Measurements from ENCODE around the gene ADARB2.
"Not testable (repeated sequence)": the region's sequence is repeated elsewhere in the genome, so short reads cannot be mapped to it uniquely, and the experiment has no call there.

The ADARB2 gene

DNA sequence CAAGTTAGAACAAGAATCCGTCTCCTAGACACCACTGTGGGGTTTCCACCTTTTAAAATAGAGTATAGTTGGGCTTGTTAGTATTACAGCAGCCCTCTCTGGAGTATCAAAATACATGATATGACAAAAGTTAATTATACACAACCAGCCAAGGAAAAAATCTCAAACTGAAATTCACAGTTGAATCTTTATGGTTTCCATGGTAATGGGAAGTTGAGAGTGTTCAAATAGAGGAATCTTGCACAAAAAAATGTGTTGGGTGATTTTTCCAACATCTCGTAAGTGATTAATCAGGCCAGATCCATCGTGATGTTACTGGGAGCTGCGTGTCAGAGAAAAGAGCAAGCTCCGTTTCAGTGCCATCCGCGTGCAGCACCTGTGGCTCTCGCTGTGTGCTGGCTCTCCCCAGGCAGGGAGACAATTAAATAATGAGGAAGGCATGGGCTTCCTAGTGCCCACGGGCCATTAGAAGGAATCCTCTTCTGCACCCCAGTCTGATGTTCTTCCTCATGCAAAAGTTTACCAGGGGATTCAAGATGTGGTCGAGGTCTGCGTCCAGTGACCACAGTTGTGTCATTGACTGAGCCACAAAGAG, 41.1 kb upstream of the ADARB2 start:
- no peaks in the 10 kb centered on the region for H3K9me3 ChIP-seq (ENCODE audit: control insufficient read depth, insufficient read depth, low read depth, low read length)
- no peaks in the 10 kb centered on the region for H3K36me3 ChIP-seq (ENCODE audit: control insufficient read depth in 2 of 2, insufficient read depth in 1 of 2, low read length in 2 of 2)
- no peak overlapping the region for H3K4me3 ChIP-seq (ENCODE audit: low read depth, low read length)
- ChIA-PET POLR2A (no interaction called here), CTCF (no interaction called here)
- H3K27ac ChIP-seq (ENCODE audit: extremely low read depth, low read depth, low read length): no peak overlapping the region
- TF ChIP-seq SP7 (tag by site-specific recombination; IDR thresholded peaks at IDR 0.05) (no peak), ZNF121 (tag by site-specific recombination; IDR thresholded peaks at IDR 0.05) (no peak), OVOL3 (tag by site-specific recombination; IDR thresholded peaks at IDR 0.05) (no peak), ZBTB49 (tag by site-specific recombination; IDR thresholded peaks at IDR 0.05; ENCODE audit: low read depth) (no peak), ZNF148 (tag by site-specific recombination; IDR thresholded peaks at IDR 0.05; ENCODE audit: borderline replicate concordance) (no peak)
- H3K4me1 ChIP-seq (ENCODE audit: control insufficient read depth, insufficient read depth, low read length): no peaks in the 10 kb centered on the region

GRCh38 chr10:1776127-1776662, 38.9 kb upstream of the ADARB2 start:
- Histone ChIP-seq H3K9me3 (ENCODE audit: control insufficient read depth, insufficient read depth, low read depth, low read length) (no peaks in the 10 kb centered on the region), H3K4me3 (ENCODE audit: low read depth, low read length) (no peak overlapping the region), H3K4me1 (ENCODE audit: control insufficient read depth, insufficient read depth, low read length) (no peaks in the 10 kb centered on the region), H3K27ac (ENCODE audit: extremely low read depth, low read depth, low read length) (no peak overlapping the region), H3K36me3 (ENCODE audit: control insufficient read depth in 2 of 2, insufficient read depth in 1 of 2, low read length in 2 of 2) (no peaks in the 10 kb centered on the region)
- TF ChIP-seq ZNF341 (tag by site-specific recombination; IDR thresholded peaks at IDR 0.05; ENCODE audit: low read depth): no peak
- no peak for TF ChIP-seq ZSCAN16 (tag by site-specific recombination; IDR thresholded peaks at IDR 0.05)
- no peak for TF ChIP-seq ZNF132 (tag by site-specific recombination; IDR thresholded peaks at IDR 0.05; ENCODE audit: borderline replicate concordance)
- TF ChIP-seq ZFP69B (tag by site-specific recombination; IDR thresholded peaks at IDR 0.05): no peak
- no peak for TF ChIP-seq SCRT2 (tag by site-specific recombination; IDR thresholded peaks at IDR 0.05)
- TF ChIP-seq ZNF19 (tag by site-specific recombination; IDR thresholded peaks at IDR 0.05; ENCODE audit: low read depth): no peak
- TF ChIP-seq ZNF571 (tag by site-specific recombination; IDR thresholded peaks at IDR 0.05): no peak
- TF ChIP-seq KLF16 (tag by site-specific recombination; IDR thresholded peaks at IDR 0.05): no peak
- POLR2A ChIA-PET: no interaction called here
- CTCF ChIA-PET: interaction anchor here (0.6 kb wide), 1 partner anchor 60 kb away, joined by 3 read pairs; no protein-coding TSS in a partner anchor

DNA sequence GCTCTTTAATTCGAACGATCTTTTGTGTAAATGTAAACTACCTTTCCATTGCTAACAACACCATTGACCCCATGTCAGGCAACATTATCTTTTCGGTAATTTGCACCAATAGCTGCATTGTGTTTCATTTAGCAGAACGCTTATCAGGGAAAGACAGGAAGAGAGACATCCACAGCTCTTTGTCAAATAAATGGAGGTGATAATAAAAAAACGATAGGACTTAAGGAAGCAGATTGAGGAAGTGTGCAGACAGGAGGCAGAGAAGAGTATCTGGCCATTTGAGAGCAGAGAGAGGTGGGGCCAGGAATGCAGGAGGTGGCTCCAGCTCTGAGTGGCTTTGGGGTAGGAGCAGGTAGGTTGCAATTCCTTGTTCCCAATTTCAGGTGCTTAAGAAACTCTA, 37.5 kb upstream of the ADARB2 start:
- no peaks in the 10 kb centered on the region for H3K4me1 ChIP-seq (ENCODE audit: control insufficient read depth, insufficient read depth, low read length)
- CTCF ChIA-PET: interaction anchor here (0.6 kb wide), 1 partner anchor 447 kb away, joined by 4 read pairs; no protein-coding TSS in a partner anchor
- no peaks in the 10 kb centered on the region for H3K36me3 ChIP-seq (ENCODE audit: control insufficient read depth in 2 of 2, insufficient read depth in 1 of 2, low read length in 2 of 2)
- TF ChIP-seq GFI1B (tag by site-specific recombination; IDR thresholded peaks at IDR 0.05) (no peak), ZNF544 (tag by site-specific recombination; IDR thresholded peaks at IDR 0.05) (no peak), ZNF433 (tag by site-specific recombination; IDR thresholded peaks at IDR 0.05; ENCODE audit: low read depth) (no peak), ZFHX2 (tag by site-specific recombination; conservative IDR thresholded peaks at IDR 0.05) (no peak), ZNF792 (tag by site-specific recombination; IDR thresholded peaks at IDR 0.05) (no peak), WT1 (tag by site-specific recombination; IDR thresholded peaks at IDR 0.05) (no peak), ZNF138 (tag by site-specific recombination; IDR thresholded peaks at IDR 0.05; ENCODE audit: borderline replicate concordance) (no peak), ZBTB20 (tag by site-specific recombination; IDR thresholded peaks at IDR 0.05) (no peak)
- TF ChIP-seq, protein P1, sequence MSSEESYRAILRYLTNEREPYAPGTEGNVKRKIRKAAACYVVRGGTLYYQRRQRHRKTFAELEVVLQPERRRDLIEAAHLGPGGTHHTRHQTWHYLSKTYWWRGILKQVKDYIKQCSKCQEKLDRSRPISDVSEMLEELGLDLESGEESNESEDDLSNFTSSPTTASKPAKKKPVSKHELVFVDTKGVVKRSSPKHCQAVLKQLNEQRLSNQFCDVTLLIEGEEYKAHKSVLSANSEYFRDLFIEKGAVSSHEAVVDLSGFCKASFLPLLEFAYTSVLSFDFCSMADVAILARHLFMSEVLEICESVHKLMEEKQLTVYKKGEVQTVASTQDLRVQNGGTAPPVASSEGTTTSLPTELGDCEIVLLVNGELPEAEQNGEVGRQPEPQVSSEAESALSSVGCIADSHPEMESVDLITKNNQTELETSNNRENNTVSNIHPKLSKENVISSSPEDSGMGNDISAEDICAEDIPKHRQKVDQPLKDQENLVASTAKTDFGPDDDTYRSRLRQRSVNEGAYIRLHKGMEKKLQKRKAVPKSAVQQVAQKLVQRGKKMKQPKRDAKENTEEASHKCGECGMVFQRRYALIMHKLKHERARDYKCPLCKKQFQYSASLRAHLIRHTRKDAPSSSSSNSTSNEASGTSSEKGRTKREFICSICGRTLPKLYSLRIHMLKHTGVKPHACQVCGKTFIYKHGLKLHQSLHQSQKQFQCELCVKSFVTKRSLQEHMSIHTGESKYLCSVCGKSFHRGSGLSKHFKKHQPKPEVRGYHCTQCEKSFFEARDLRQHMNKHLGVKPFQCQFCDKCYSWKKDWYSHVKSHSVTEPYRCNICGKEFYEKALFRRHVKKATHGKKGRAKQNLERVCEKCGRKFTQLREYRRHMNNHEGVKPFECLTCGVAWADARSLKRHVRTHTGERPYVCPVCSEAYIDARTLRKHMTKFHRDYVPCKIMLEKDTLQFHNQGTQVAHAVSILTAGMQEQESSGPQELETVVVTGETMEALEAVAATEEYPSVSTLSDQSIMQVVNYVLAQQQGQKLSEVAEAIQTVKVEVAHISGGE (tag by site-specific recombination; conservative IDR thresholded peaks at IDR 0.05; ENCODE audit: low read depth): no peak
- no peaks in the 10 kb centered on the region for H3K9me3 ChIP-seq (ENCODE audit: control insufficient read depth, insufficient read depth, low read depth, low read length)
- H3K4me3 ChIP-seq (ENCODE audit: low read depth, low read length): no peak overlapping the region
- H3K27ac ChIP-seq (ENCODE audit: extremely low read depth, low read depth, low read length): no peak overlapping the region
- POLR2A ChIA-PET: no interaction called here

DNA sequence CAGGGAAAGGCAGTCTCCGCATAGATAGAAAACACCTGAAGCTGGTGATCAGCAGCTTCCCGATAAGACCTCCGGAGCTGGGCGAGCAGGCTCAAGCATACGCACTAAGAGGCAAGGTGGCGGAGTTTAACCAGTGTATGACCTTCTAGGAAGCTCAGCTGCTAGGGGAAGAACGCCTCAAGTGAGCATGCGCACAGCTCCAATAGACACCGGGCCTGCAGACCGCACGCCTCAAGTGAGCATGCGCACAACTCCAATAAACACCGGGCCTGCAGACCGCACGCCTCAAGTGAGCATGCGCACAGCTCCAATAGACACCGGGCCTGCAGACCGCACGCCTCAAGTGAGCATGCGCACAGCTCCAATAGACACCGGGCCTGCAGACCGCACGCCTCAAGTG, 35.9 kb upstream of the ADARB2 start:
- H3K27ac ChIP-seq (ENCODE audit: extremely low read depth, low read depth, low read length); H3K36me3 ChIP-seq (ENCODE audit: control insufficient read depth in 2 of 2, insufficient read depth in 1 of 2, low read length in 2 of 2); POLR2A ChIA-PET; H3K9me3 ChIP-seq (ENCODE audit: control insufficient read depth, insufficient read depth, low read depth, low read length); CTCF ChIA-PET; H3K4me3 ChIP-seq (ENCODE audit: low read depth, low read length); H3K4me1 ChIP-seq (ENCODE audit: control insufficient read depth, insufficient read depth, low read length): not testable (repeated sequence)
